HL-60 (cell line): ENCODE measurements around the gene FOXD4L6.
"Not testable (repeated sequence)": the region's sequence is repeated elsewhere in the genome, so short reads cannot be mapped to it uniquely, and the experiment has no call there.

Experiments used
- DNase-seq, 2 experiments: peaks; one replicate each; pipeline ENCODE4 v3.0.0-alpha.2; 2010 to 2020; ENCODE audit warnings: low read depth in 1 of 2, low spot score in 1 of 2
- H3K27ac ChIP-seq: fragments of 250-450 bp; sonication (Bioruptor Pico); replicated peaks from 2 replicates; pipeline ENCODE4 v1.5.1; 2020; ENCODE audit warnings: mild to moderate bottlenecking, moderate library complexity
- H3K27me3 ChIP-seq: fragments of 250-450 bp; sonication (Bioruptor Pico); 2 replicates; pipeline ENCODE4 v1.5.1; 2021; ENCODE audit warnings: mild to moderate bottlenecking, moderate library complexity; ENCODE audit not compliant: insufficient read depth, poor library complexity, severe bottlenecking
- H3K4me3 ChIP-seq: replicated peaks from 2 replicates; pipeline ENCODE4 v1.5.1; 2011; ENCODE audit warnings: mild to moderate bottlenecking, control low read depth, low read length; ENCODE audit not compliant: insufficient read depth
- long read RNA-seq: library from polyadenylated mRNA; unstranded; transcript quantifications from one replicate; pipeline ENCODE4 v2.0.0, GENCODE V29; 2020

The FOXD4L6 gene
- long read RNA-seq, result 0 reads

DNA sequence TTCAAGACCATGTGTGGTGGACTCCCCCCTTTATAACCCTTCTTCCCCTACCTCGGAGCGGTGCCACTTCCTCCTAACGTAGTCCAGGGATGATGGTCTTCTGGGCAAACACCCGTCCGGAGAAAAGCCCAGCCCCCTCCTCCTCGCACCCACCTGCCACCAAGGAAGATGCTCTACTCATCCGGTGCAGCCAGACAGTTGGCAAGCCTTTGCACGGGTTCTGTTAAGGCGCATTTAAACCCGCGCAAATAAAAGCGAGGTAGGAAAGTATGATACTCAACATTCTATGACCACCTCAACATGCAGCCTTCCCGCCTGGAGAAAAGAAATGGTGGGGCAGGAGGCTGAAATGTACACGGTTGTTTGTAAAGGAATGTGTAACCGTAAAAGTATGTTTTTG lies at the start of gene FOXD4L6:
TSS of gene FOXD4L6 (minus strand) at position 101 of the 400 bp plus-strand sequence. CDS start 298 bp downstream, outside the sequence.
- not testable (repeated sequence) for H3K4me3 ChIP-seq, H3K27me3 ChIP-seq, H3K27ac ChIP-seq, DNase-seq

DNA sequence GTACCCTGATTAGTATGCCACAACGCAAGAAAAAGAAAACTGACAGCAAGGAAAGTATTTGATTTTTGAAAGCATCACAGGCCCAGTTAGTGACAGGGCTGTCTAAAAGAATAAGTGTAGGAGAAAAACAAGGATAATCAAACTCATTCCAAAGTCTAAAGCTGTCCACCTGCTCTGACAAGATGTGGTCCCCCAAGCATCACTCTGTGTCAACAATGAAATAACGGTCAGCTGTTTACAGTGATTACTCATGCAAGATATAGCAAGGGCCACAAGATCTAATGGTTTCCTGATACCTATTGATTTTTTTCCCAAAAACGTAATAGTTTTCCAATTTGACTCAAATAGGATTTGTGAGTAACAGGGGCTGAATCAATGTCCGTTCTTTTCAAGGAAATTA lies 46.5 kb upstream of the FOXD4L6 start:
- DNase-seq, H3K27ac ChIP-seq, H3K27me3 ChIP-seq, H3K4me3 ChIP-seq: not testable (repeated sequence)

DNA sequence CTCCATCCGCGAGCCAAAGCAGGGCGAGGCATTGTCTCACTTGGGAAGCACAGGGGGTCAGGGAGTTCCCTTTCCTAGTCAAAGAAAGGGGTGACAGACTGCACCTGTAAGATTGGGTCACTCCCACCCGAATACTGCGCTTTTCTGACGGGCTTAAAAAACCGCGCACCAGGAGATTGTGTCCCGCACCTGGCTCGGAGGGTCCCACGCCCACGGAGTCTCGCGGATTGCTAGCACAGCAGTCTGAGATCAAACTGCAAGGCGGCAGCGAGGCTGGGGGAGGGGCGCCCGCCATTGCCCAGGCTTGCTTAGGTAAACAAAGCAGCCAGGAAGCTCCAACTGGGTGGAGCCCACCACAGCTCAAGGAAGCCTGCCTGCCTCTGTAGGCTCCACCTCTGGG lies 21.6 kb upstream of the FOXD4L6 start:
- H3K4me3 ChIP-seq, H3K27ac ChIP-seq, H3K27me3 ChIP-seq: not testable (repeated sequence)

DNA sequence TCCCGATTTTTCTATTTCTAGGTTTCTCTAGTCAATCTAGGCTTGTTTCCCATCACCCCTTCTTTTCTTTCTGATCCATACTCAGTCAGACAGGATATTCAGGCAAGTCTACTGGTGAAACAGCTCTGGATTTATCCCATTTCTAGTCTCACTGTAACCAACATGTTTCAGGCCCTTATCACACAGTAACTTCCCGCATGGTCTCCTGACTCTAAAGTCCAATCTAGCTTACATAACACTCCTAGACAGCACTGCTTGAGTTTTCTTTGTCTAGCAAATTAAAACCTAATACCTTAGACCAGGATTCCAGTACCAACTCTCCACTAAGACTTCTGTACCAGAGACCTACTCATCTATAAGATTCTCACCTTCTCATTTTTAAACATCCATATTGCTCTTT lies 13.4 kb upstream of the FOXD4L6 start:
- not testable (repeated sequence) for DNase-seq, H3K27ac ChIP-seq

More for the DNA sequence above, 21.6 kb upstream of the FOXD4L6 start:
- not testable (repeated sequence) for DNase-seq

DNA sequence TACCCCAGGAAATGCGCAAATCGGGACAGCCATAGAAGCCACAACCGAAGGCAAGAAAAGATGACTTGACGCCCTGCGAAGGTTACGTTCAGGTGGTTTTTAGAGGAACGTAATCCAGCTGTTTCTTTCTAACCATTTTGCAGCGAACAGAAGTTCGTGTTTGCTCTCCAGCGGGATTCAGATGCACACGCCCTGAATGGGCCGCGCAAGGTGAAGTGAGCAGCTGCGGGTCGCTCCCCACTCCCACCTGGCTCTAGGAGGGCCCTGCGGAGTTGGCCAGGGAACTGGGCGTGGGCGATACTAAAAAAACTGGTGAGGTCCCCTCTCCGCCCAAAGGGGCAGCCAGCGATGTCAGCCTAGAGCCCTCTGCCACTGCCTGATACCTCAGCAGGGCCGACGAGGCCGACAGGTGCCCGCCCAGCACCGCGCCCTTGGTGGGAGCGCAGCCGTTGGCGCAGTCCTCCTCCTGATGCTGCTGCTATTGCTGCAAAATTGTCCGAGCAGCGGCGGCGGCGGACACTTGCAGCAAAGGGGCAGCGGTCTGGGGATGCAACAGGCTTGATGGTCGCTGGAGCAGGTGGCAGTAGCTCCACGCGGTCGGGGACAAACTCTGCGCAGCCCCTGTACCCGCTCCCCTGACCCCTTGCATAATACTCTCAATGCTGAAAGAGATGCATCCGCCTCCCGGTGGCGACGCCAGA lies 1.6 kb downstream of the FOXD4L6 start:
- DNase-seq, H3K27ac ChIP-seq, H3K27me3 ChIP-seq, H3K4me3 ChIP-seq: not testable (repeated sequence)

More for the DNA sequence above, 13.4 kb upstream of the FOXD4L6 start:
- H3K4me3 ChIP-seq, H3K27me3 ChIP-seq: not testable (repeated sequence)

DNA sequence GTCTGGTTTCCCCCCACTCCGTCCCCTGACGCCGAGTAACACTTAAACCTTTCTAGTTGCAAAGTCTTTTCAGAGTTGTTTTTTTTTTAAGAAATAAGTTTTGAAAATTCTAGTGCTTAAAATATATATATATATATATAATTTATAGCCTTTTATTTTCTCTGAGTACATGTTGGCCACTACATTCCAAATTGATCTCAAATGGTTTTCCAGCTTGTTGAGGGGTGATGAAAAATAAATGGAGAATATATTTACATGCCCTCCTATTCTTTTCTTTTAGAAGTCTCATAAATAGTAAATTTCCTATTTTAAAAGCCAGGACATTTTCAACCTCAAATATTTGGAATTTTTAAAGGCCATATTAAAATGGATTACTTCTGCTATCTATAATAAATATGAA lies 2.5 kb downstream of the FOXD4L6 start:
- not testable (repeated sequence) for H3K27ac ChIP-seq, H3K27me3 ChIP-seq, H3K4me3 ChIP-seq, DNase-seq

DNA sequence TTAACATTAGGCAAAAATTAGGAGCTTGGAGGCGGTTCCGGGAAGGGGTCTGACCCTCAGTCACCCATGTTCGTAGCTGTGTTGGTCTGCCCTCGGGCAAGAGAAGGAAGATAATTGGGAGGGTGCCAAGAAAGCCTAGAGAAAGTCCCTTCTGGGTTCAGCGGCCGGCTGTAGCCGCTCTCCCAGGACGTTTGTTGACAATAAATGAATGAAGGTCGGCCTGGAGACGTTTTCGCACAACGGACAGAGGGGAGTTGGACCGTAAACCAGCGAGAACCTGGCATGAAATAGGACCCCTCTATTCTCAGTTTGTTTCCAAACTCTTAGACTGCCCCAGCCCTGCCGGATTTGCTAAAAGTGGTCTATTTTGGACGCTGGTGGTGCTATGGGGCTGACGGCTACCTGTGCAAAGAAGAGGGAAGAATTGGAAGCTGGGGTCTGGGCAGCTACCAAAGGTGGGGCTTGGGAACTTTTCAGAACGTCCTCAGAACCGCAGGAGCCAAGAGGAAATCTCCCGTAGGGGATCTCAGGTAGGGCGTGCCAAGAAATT lies 3.3 kb downstream of the FOXD4L6 start:
- H3K27me3 ChIP-seq, DNase-seq, H3K4me3 ChIP-seq, H3K27ac ChIP-seq: not testable (repeated sequence)

DNA sequence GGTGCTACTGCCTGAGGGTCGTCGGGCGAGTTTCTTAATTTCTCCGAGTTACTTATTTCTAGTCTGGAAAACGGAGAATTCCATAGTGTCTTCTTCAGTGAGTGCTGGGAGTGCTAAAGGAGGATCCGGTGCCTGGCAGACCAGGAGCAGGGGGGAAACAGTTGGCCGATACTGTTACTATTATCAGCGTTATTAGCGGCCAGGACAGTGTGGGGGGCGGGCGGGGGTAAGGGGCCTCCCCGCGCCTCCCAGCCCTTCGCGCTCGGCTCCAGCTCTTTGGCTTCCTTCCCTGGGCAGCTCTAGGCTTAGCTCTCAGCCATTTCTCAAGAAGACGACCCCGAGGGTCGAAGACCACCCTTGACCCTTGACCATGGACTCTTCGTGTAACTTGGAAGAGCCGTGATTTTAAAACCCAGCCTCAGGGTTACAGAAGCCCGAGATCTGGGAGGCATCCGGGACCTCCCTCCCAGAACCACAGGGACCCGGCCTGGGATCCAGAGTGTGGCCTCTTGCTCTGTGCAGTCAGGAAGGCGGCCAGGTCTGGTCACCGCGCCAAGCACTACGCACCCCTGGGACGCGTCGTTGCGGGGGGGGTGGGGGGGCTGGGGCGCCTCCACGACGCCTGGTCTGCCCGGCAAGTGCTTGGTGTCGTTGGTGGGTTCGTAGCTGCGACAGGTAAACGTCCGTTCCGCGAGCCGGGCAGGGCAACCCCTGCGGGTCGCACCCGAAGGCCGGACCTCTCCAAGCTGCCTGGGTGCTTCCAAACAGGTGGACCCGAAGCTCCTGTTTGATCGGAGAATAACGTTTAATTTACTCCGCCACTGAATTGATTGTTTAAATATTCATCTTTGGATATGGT lies 4.0 kb downstream of the FOXD4L6 start:
- not testable (repeated sequence) for H3K4me3 ChIP-seq, H3K27me3 ChIP-seq, DNase-seq, H3K27ac ChIP-seq

DNA sequence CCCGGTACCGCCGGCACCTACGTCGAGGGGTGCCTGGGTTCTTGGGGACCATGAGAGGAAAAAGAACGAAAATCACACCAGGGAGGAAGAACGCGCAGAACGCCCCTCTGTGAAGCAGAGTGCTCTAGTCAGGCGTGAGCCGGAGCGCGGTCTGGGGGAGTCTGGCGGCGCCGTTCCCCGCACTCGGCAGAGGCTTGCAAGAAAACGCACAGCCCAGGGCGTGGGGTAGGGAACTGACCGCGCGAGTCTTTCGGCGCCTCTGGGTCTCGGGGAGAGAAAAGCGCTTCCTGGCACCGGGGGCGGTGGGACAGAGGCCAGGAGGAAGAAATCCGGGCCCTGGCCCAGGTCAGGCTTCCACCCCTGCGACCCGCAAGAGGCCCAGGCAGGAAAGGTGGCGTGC lies 4.7 kb downstream of the FOXD4L6 start:
- not testable (repeated sequence) for H3K27ac ChIP-seq, DNase-seq, H3K4me3 ChIP-seq, H3K27me3 ChIP-seq

DNA sequence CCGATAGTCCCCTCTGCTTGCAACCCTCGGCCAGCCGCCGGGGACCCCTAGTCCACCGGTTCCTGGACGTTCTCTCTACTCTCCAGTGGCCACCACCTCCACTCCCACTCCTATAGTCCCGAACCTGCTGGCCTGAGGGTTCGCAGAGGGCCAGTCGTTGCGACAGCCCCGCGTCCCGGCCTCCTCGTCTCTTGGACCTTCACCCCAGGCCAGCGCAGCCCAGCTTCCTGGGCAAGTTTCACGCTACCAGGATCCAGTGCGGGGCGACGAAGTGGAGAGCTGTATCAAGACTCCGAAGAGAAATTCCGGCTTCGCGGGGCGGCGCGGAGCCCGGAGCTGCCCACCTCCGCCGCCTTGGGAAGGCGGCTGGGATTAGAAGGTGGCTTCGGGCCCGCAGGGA lies 5.1 kb downstream of the FOXD4L6 start:
- H3K27ac ChIP-seq, H3K4me3 ChIP-seq, H3K27me3 ChIP-seq, DNase-seq: not testable (repeated sequence)

DNA sequence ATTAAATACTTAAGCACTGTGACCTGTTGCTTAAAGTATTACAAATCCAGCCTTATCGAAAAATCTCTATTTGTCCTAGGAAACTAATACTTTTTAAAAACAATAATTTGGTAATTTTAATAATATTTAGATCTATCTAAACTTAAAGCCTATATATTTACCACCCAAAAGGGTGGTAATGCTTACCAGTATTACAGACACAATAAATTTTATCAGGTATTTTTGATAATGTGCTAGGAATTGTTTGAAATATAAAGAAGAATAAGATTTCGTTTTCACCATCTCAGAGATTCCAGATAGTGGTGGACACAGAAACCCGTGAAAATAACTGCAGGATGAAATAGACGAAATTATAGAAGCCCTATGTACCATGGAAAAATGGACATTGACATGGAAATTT lies 7.8 kb downstream of the FOXD4L6 start:
- not testable (repeated sequence) for DNase-seq, H3K27me3 ChIP-seq, H3K4me3 ChIP-seq, H3K27ac ChIP-seq

DNA sequence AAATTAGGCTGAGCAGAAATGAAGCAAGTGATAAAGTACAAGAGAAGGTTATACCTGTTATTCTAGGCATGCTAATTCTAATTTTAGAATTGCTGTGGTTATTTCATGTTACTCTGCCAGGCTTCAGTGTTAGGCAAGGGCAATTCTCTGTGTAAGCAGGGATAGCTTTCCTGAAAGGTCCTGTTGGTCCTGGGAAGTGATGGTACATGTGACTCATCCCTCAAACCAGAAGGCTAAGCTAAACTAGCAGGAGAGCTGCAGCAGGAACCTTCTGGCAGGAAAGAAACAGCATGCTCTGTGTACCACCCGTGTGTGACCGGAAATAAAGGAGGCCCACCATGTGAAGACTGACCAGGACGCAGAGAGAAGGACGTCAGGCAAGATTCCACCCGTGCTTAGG lies 8.8 kb downstream of the FOXD4L6 start:
- H3K27me3 ChIP-seq, DNase-seq, H3K4me3 ChIP-seq, H3K27ac ChIP-seq: not testable (repeated sequence)

DNA sequence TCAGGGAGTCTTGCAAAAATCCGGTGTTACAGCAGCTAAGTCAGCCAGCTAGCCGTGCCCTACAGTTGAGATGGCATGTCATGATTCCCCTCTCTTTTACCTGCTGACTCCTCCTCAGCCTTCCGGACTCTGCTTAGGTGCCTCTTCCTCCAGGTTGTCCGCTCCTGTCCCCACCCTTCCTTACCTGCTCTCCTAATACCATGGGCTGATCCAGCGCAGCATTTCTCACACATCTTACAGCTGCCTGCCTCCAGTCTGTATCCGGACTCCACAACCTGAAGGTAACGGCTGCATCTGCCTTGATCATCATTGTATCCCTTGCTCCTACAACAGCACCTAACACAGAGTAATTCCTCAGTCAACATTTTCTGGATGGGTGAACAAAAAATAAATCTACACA lies 9.2 kb downstream of the FOXD4L6 start:
- not testable (repeated sequence) for H3K27ac ChIP-seq, H3K4me3 ChIP-seq, DNase-seq, H3K27me3 ChIP-seq

DNA sequence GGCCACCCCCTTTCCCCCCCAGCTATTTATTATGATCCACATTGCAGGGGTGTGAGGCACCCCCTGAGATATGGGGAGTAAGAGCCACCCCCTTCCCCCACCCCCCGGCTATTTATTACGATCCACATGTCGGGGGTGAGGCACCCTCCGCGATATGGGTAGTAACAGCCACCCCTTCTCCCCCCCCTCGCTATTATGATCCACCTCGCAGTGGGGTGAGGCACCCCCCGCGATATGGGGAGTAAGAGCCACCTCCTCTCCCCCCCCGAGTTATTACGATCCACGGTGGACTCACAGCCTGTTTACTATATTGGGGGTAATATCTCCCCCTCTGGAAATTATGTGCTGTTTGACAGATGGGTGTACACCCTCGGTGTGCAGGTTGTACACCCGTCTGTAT lies 15.1 kb downstream of the FOXD4L6 start:
- not testable (repeated sequence) for H3K4me3 ChIP-seq, H3K27me3 ChIP-seq, H3K27ac ChIP-seq, DNase-seq

DNA sequence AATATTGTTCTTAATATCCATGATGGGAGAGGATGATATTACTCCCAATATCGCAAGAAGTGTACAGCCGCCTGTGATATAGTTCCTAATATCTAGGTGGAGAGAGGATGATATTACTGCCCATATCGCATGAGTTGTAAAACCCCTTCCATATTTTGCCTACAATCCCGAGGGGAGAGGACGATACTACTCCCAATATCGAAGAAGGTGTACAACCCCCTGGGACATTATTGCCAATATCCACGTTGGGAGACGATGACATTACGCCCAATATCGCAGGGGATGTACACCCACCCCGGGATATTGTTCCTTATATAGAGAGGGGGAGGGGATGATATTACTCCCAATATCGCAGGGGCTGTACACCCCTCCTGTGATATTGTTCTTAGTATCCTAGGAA lies 17.1 kb downstream of the FOXD4L6 start:
- H3K4me3 ChIP-seq, H3K27ac ChIP-seq, H3K27me3 ChIP-seq, DNase-seq: not testable (repeated sequence)
